Trophoblast cell (in vitro differentiated cells and primary cell): ENCODE results near the gene DTNB.

ENCODE experiments used
- DNase-seq, 2 donors: peaks; one replicate each; pipeline ENCODE4 v3.0.0-alpha.2; 2016
- H2AFZ ChIP-seq: 2 replicates; pipeline ENCODE4 v1.6.1; 2013; ENCODE audit warnings: low read length, moderate library complexity, mild to moderate bottlenecking; ENCODE audit not compliant: insufficient read depth, poor library complexity
- H2AK5ac ChIP-seq: 2 replicates; pipeline ENCODE4 v1.6.1; 2013; ENCODE audit warnings: mild to moderate bottlenecking, low read length
- H2BK120ac ChIP-seq: 2 replicates; pipeline ENCODE4 v1.6.1; 2013; ENCODE audit warnings: low read length, mild to moderate bottlenecking, moderate library complexity; ENCODE audit not compliant: insufficient read depth, poor library complexity
- H2BK12ac ChIP-seq: 2 replicates; pipeline ENCODE4 v1.6.1; 2013; ENCODE audit warnings: mild to moderate bottlenecking, low read length, moderate library complexity
- H2BK5ac ChIP-seq: 2 replicates; pipeline ENCODE4 v1.6.1; 2013; ENCODE audit warnings: low read length, low read depth, moderate library complexity, mild to moderate bottlenecking; ENCODE audit not compliant: poor library complexity
- H3K14ac ChIP-seq: 2 replicates; pipeline ENCODE4 v1.6.1; 2013; ENCODE audit warnings: mild to moderate bottlenecking, low read length
- H3K18ac ChIP-seq: 2 replicates; pipeline ENCODE4 v1.6.1; 2013; ENCODE audit warnings: mild to moderate bottlenecking, low read length
- H3K23ac ChIP-seq: 2 replicates; pipeline ENCODE4 v1.6.1; 2013; ENCODE audit warnings: low read length
- H3K27ac ChIP-seq: 2 replicates; pipeline ENCODE4 v1.5.1; 2013; ENCODE audit warnings: low read depth, mild to moderate bottlenecking, inconsistent platforms, low read length, moderate library complexity
- H3K27me3 ChIP-seq: 2 replicates; pipeline ENCODE4 v1.6.1; 2013; ENCODE audit warnings: inconsistent platforms, mild to moderate bottlenecking, low read length, moderate library complexity; ENCODE audit not compliant: insufficient read depth
- H3K36me3 ChIP-seq, 2 experiments: 1 replicate in 1 of 2; 2 replicates in 1 of 2; pipeline ENCODE4 v1.6.1; 2013; ENCODE audit warnings: low read length in 2 of 2, mild to moderate bottlenecking in 2 of 2, moderate library complexity in 1 of 2; ENCODE audit not compliant: insufficient read depth in 2 of 2, control insufficient read depth in 1 of 2
- H3K4ac ChIP-seq: 2 replicates; pipeline ENCODE4 v1.6.1; 2013; ENCODE audit warnings: low read depth, mild to moderate bottlenecking, low read length, moderate library complexity
- H3K4me1 ChIP-seq, 2 experiments: 1 replicate in 1 of 2; 2 replicates in 1 of 2; pipeline ENCODE4 v1.6.1; 2013; ENCODE audit warnings: low read length in 2 of 2, mild to moderate bottlenecking in 2 of 2, moderate library complexity in 1 of 2; ENCODE audit not compliant: insufficient read depth in 2 of 2, control insufficient read depth in 1 of 2
- H3K4me2 ChIP-seq: 2 replicates; pipeline ENCODE4 v1.6.1; 2013; ENCODE audit warnings: inconsistent platforms, mild to moderate bottlenecking, low read length, moderate library complexity
- H3K4me3 ChIP-seq: 2 replicates; pipeline ENCODE4 v1.5.1; 2013; ENCODE audit warnings: mild to moderate bottlenecking, low read depth, low read length, inconsistent platforms
- H3K79me1 ChIP-seq: one replicate; pipeline ENCODE4 v1.6.1; 2013; ENCODE audit warnings: low read length
- H3K79me2 ChIP-seq: 2 replicates; pipeline ENCODE4 v1.6.1; 2013; ENCODE audit warnings: low read length, mild to moderate bottlenecking; ENCODE audit not compliant: control insufficient read depth, insufficient read depth, poor library complexity
- H3K9ac ChIP-seq: 2 replicates; pipeline ENCODE4 v1.6.1; 2013; ENCODE audit warnings: mild to moderate bottlenecking, low read length
- H3K9me3 ChIP-seq: 2 replicates; pipeline ENCODE4 v1.6.1; 2013; ENCODE audit warnings: low read depth, mild to moderate bottlenecking, control low read depth, inconsistent platforms, low read length; ENCODE audit not compliant: insufficient read depth
- H4K12ac ChIP-seq: 2 replicates; pipeline ENCODE4 v1.6.1; 2013; ENCODE audit warnings: low read depth, mild to moderate bottlenecking, low read length, moderate library complexity
- H4K8ac ChIP-seq: 2 replicates; pipeline ENCODE4 v1.6.1; 2013; ENCODE audit warnings: low read depth, mild to moderate bottlenecking, low read length, moderate library complexity
- H4K91ac ChIP-seq: one replicate; pipeline ENCODE4 v1.6.1; 2013; ENCODE audit warnings: low read depth, mild to moderate bottlenecking, low read length, moderate library complexity
- WGBS: extraction: QIAGEN DNeasy Blood & Tissue Kit; methylation state at CpG from one replicate; pipeline ENCODE4 v1.1.7; 2013; ENCODE audit warnings: missing lambda C conversion rate; ENCODE audit not compliant: insufficient read length, insufficient coverage; ENCODE audit errors: extremely low coverage; 5-methylcytosine and 5-hydroxymethylcytosine counted together

The DTNB gene

DNA sequence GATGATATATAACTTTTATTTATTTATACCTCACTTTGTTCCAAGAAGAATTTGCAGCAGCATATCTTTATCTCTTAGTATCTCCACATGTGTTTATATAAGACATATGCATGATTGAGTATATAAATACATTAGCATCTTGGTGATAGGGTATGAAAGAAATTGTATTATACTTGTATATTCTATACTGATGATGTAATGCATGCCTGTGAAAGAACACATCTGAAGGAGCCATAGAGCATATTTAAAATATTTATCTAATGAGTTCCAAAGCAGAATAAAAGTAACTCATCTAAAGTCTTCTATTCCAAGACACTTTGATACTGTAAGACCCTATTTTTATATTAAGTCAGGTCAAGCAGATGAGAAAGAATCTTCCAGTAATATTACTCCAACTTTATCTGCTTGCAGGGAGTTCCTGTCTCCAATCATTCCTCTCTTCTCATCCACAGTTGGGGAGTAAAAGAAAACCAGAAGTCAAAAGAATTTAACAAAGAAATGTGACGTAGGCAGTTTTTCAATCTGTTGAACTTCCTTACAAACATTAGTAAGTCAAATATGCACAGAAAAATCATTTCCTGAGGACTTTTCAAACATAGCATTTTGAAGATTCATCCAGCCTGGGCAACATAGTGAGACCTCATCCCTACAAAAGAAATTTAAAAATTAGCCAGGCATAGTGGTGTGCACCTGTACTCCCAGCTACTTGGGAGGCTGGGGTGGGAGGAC, 76.7 kb downstream of the DTNB start:
- no peak overlapping the region for H3K9ac ChIP-seq
- no peak overlapping the region for H3K4me2 ChIP-seq
- H3K27me3 ChIP-seq, result no peaks in the 10 kb centered on the region
- no peaks in the 10 kb centered on the region for H3K4me1 ChIP-seq
- no CpG with 5 or more reads among the region's 1 CpG for WGBS
- no peak for DNase-seq
- H2AK5ac ChIP-seq, result no peak overlapping the region
- H3K14ac ChIP-seq, result no peak overlapping the region
- no peaks in the 10 kb centered on the region for H3K79me2 ChIP-seq
- H3K4ac ChIP-seq, result no peak overlapping the region
- no peak overlapping the region for H3K18ac ChIP-seq
- H2AFZ ChIP-seq, result no peak overlapping the region
- H3K36me3 ChIP-seq, result no peaks in the 10 kb centered on the region
- H2BK12ac ChIP-seq, result no peak overlapping the region
- no peak overlapping the region for H4K8ac ChIP-seq
- no peak overlapping the region for H2BK120ac ChIP-seq
- no peak overlapping the region for H4K91ac ChIP-seq
- H4K12ac ChIP-seq, result no peak overlapping the region
- H3K79me1 ChIP-seq, result no peaks in the 10 kb centered on the region
- no peaks in the 10 kb centered on the region for H3K9me3 ChIP-seq
- H3K23ac ChIP-seq, result no peak overlapping the region
- no peak overlapping the region for H2BK5ac ChIP-seq
- no peak overlapping the region for H3K4me3 ChIP-seq
- H3K27ac ChIP-seq, result no peak overlapping the region

DNA sequence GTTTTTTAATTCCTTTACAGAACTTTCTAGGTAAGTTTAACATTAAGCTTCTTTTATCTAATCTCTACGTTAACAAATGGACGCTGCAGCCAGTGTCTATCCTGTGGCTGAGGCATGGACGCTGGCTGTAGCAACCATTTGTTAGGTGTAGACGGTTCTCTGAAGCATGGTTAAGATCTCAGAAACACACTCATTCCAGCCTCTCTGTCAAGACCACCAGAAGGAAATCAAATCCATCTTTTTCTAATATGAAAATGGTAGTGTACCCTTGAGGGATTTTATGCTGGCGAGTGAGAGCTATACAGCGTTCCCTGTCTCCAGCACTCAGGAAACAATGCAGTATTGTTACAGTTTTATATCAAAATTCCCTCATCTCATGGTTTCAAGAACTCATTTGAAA, 78.0 kb downstream of the DTNB start:
- no peaks in the 10 kb centered on the region for H3K9me3 ChIP-seq
- no peak overlapping the region for H4K91ac ChIP-seq
- no peak overlapping the region for H2BK5ac ChIP-seq
- H3K27ac ChIP-seq, result no peak overlapping the region
- H3K9ac ChIP-seq, result no peak overlapping the region
- H2BK12ac ChIP-seq, result no peak overlapping the region
- no peak overlapping the region for H3K14ac ChIP-seq
- no CpG with 5 or more reads among the region's 6 CpGs for WGBS
- H3K36me3 ChIP-seq, result no peaks in the 10 kb centered on the region
- DNase-seq, result no peak
- no peak overlapping the region for H3K4me2 ChIP-seq
- H4K12ac ChIP-seq, result no peak overlapping the region
- H3K4me3 ChIP-seq, result no peak overlapping the region
- no peaks in the 10 kb centered on the region for H3K79me1 ChIP-seq
- no peak overlapping the region for H2AK5ac ChIP-seq
- no peak overlapping the region for H3K18ac ChIP-seq
- no peak overlapping the region for H3K23ac ChIP-seq
- no peaks in the 10 kb centered on the region for H3K27me3 ChIP-seq
- H2AFZ ChIP-seq, result no peak overlapping the region
- no peak overlapping the region for H3K4ac ChIP-seq
- H3K79me2 ChIP-seq, result no peaks in the 10 kb centered on the region
- H3K4me1 ChIP-seq, result no peaks in the 10 kb centered on the region
- H2BK120ac ChIP-seq, result no peak overlapping the region
- H4K8ac ChIP-seq, result no peak overlapping the region

DNA sequence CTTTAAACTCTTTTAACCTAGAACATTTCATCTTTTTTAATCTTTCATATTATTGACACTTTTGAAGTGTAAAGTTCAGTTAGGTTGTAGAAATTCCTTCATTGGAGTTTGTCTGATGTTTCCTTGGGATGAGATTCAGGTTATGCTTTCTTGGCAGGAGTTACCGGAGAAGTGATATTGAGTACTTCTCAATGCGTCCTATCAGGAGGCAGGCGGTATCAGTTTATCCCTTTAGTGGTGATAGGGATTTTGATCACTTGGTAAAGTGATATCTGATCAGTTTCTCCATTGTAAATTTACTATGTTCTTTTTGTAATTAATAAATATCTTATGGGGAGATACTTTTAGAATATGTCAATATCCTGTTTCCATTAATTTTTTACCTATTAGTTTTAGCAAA, 78.4 kb downstream of the DTNB start:
- no peak overlapping the region for H3K4me2 ChIP-seq
- H2BK5ac ChIP-seq, result no peak overlapping the region
- no peak overlapping the region for H2AK5ac ChIP-seq
- no peaks in the 10 kb centered on the region for H3K4me1 ChIP-seq
- no peak overlapping the region for H3K4ac ChIP-seq
- no peak overlapping the region for H4K12ac ChIP-seq
- no peak overlapping the region for H3K23ac ChIP-seq
- no peak overlapping the region for H3K18ac ChIP-seq
- H2BK12ac ChIP-seq, result no peak overlapping the region
- H3K4me3 ChIP-seq, result no peak overlapping the region
- no peak for DNase-seq
- H3K79me2 ChIP-seq, result no peaks in the 10 kb centered on the region
- no peak overlapping the region for H3K14ac ChIP-seq
- WGBS, result no CpG with 5 or more reads among the region's 3 CpGs
- no peak overlapping the region for H4K8ac ChIP-seq
- no peaks in the 10 kb centered on the region for H3K9me3 ChIP-seq
- H3K36me3 ChIP-seq, result no peaks in the 10 kb centered on the region
- H3K27me3 ChIP-seq, result no peaks in the 10 kb centered on the region
- H4K91ac ChIP-seq, result no peak overlapping the region
- H2AFZ ChIP-seq, result no peak overlapping the region
- no peaks in the 10 kb centered on the region for H3K79me1 ChIP-seq
- H3K27ac ChIP-seq, result no peak overlapping the region
- H2BK120ac ChIP-seq, result no peak overlapping the region
- no peak overlapping the region for H3K9ac ChIP-seq

DNA sequence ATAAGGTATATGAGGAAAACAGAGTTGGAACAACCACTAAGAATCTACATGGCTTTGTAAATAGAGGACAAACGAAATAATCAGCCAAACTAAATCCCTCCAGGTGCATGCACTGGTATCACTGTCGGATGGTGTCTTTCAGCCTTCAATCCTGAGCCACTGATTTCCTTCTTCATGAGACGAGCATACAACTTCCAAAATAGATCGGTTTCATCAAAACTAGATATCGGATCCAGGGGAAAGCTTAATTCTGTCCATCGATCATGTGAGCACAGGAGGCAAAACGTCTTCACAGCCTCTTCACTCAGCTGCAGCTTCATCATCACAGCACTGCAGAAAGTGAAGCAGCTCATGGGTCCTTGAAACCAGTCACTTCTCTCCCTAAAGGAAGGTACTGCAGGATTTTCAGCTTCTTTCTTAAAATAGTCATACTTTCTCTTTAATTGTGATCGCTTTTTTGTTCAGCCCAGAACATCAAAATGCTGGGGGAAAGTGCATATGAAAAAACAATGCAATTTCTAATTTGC, 80.5 kb downstream of the DTNB start:
- no peaks in the 10 kb centered on the region for H3K4me1 ChIP-seq
- H3K4ac ChIP-seq, result no peak overlapping the region
- H3K79me1 ChIP-seq, result no peaks in the 10 kb centered on the region
- no peak for DNase-seq
- no peaks in the 10 kb centered on the region for H3K36me3 ChIP-seq
- no CpG with 5 or more reads among the region's 8 CpGs for WGBS
- no peak overlapping the region for H3K18ac ChIP-seq
- H2AK5ac ChIP-seq, result no peak overlapping the region
- no peak overlapping the region for H3K14ac ChIP-seq
- no peaks in the 10 kb centered on the region for H3K9me3 ChIP-seq
- H3K23ac ChIP-seq, result no peak overlapping the region
- no peak overlapping the region for H3K27ac ChIP-seq
- H4K91ac ChIP-seq, result no peak overlapping the region
- H3K4me2 ChIP-seq, result no peak overlapping the region
- H3K27me3 ChIP-seq, result no peaks in the 10 kb centered on the region
- H3K4me3 ChIP-seq, result no peak overlapping the region
- H2BK5ac ChIP-seq, result no peak overlapping the region
- H3K79me2 ChIP-seq, result no peaks in the 10 kb centered on the region
- no peak overlapping the region for H2BK120ac ChIP-seq
- no peak overlapping the region for H4K12ac ChIP-seq
- H2AFZ ChIP-seq, result no peak overlapping the region
- no peak overlapping the region for H2BK12ac ChIP-seq
- no peak overlapping the region for H4K8ac ChIP-seq
- H3K9ac ChIP-seq, result no peak overlapping the region
